ENCODE data around the gene CXCL11. TPM values are rescaled to one million over a fixed set of nuclear protein-coding genes. Genes with fewer than 3 reads are reported as not detected.

The CXCL11 gene
- total and polyA plus RNA-seq, 2 of the 13 experiments (the other 11 are each of a cell fraction or from before 2014, with no cell fraction given) = 0.08 TPM; not detected in 1

GRCh38 chr4:75985116-75985515 lies 50.8 kb downstream of the CXCL11 start:
- ChIA-PET POLR2A (no interaction called here), CTCF (ENCODE audit: low intra/inter-chr PET ratio, low total read pairs) (no interaction called here)
- no peak overlapping the region for H2AFZ ChIP-seq (ENCODE audit: low read length)
- no peak overlapping the region for H3K4me3 ChIP-seq (replicated peaks in 1 of 3; ENCODE audit: insufficient read depth in 1 of 3, low read depth in 2 of 3, low read length in 3 of 3)
- H3K36me3 ChIP-seq (replicated peaks in 1 of 2; ENCODE audit: control insufficient read depth in 1 of 2, insufficient read depth in 2 of 2, low read length in 2 of 2) = peaks cover 9 to 16% of the 10 kb centered on the region in 2 experiments
- H3K4me2 ChIP-seq (ENCODE audit: low read depth, low read length) = no peak overlapping the region
- H3K79me2 ChIP-seq (ENCODE audit: insufficient read depth, low read length) = peaks cover 58% of the 10 kb centered on the region
- 95% methylated on average over 3 of the region's 3 CpGs for WGBS (ENCODE audit: low lambda C conversion rate)
- intact Hi-C loops (cut with micrococcal nuclease; ENCODE audit: unreplicated experiment) (no loop called here), in situ Hi-C loops (cut with HindIII; ENCODE audit: extremely low pct_ligation_motif_present, low pct_unique_long_range_greater_than_20kb) (no loop called here)
- H3K27ac ChIP-seq (ENCODE audit: extremely low read length, insufficient read depth, low read length) = no peak overlapping the region
- H3K9me3 ChIP-seq (ENCODE audit: low read length) = no peaks in the 10 kb centered on the region
- FAIRE-seq = no peak
- no peak overlapping the region for H3K9ac ChIP-seq (ENCODE audit: insufficient read depth, low read depth, low read length)
- no TSS peak for BruUV-seq (replicated peaks)
- TF ChIP-seq RBM39 (IDR thresholded peaks at IDR 0.05; ENCODE audit: low read depth, low read length, poor library complexity, severe bottlenecking) (no peak), ZFP36L1 (CRISPR knock-in tag; IDR thresholded peaks at IDR 0.05) (no peak), MED8 (CRISPR knock-in tag; IDR thresholded peaks at IDR 0.05; ENCODE audit: insufficient replicate concordance) (no peak), NFATC3 (CRISPR knock-in tag; IDR thresholded peaks at IDR 0.05) (no peak), TCF12 (IDR thresholded peaks at IDR 0.05) (no peak), TCF12 (CRISPR knock-in tag; IDR thresholded peaks at IDR 0.05) (no peak), HNF1A (IDR thresholded peaks at IDR 0.05; ENCODE audit: low read depth) (no peak), HNF1A (CRISPR knock-in tag; IDR thresholded peaks at IDR 0.05; ENCODE audit: borderline replicate concordance) (no peak), ZNF709 (CRISPR knock-in tag; IDR thresholded peaks at IDR 0.05) (no peak), CHCHD3 (CRISPR knock-in tag; IDR thresholded peaks at IDR 0.05) (no peak), ZNF18 (CRISPR knock-in tag; IDR thresholded peaks at IDR 0.05; ENCODE audit: insufficient replicate concordance) (no peak), HOXA5 (CRISPR knock-in tag; IDR thresholded peaks at IDR 0.05) (no peak), KDM1A (CRISPR knock-in tag; IDR thresholded peaks at IDR 0.05) (no peak), ZMYM3 (CRISPR knock-in tag; IDR thresholded peaks at IDR 0.05) (no peak), ESRRA (CRISPR knock-in tag; IDR thresholded peaks at IDR 0.05; ENCODE audit: low read depth) (no peak)
- no peak for DNase-seq (ENCODE audit: low spot score)
- peaks cover 6% of the 10 kb centered on the region for H4K20me1 ChIP-seq (ENCODE audit: insufficient read depth, low read length)
- peaks cover 23% of the 10 kb centered on the region for H3K4me1 ChIP-seq (ENCODE audit: insufficient read depth, low read length)
- no peak for ATAC-seq
- no peaks in the 10 kb centered on the region for H3K27me3 ChIP-seq (ENCODE audit: control insufficient read depth in 1 of 2, insufficient read depth in 2 of 2, low read length in 2 of 2)
